Activated CD4-positive, alpha-beta T cell treated with anti-CD3 and anti-CD28 coated beads for 36 hours (primary cell): ENCODE measurements around the gene TCF3. TPM values are rescaled to one million over a fixed set of nuclear protein-coding genes. Genes with fewer than 3 reads are reported as not detected.

Experiments used
- ATAC-seq: fragments of 200-7000 bp; cut with Tn5 transposase; one replicate; pipeline ENCODE4 v1.10.0; 2021; ENCODE audit warnings: mild to moderate bottlenecking, moderate library complexity
- CTCF ChIA-PET: fragments of 350-600 bp; sonication (Branson Sonifier 250); formaldehyde crosslinking; loops from one replicate; lab custom pipeline; 2021; ENCODE audit warnings: antibody characterized with exemption; lab: Charles Lee
- POLR2A ChIA-PET: fragments of 350-600 bp; sonication (Branson Sonifier 250); formaldehyde crosslinking; loops from one replicate; lab custom pipeline; 2021; ENCODE audit warnings: antibody characterized with exemption, inconsistent platforms; lab: Charles Lee
- DNase-seq: peaks from one replicate; pipeline ENCODE4 v3.0.0-alpha.2; 2020
- H3K27ac Mint-ChIP-seq: one replicate; pipeline ENCODE4 v1.8.0; 2021; ENCODE audit warnings: mixed read lengths
- H3K27me3 Mint-ChIP-seq: one replicate; pipeline ENCODE4 v1.8.0; 2021; ENCODE audit warnings: mixed read lengths
- H3K36me3 Mint-ChIP-seq: one replicate; pipeline ENCODE4 v1.8.0; 2021; ENCODE audit warnings: low read depth, mixed read lengths
- H3K4me1 Mint-ChIP-seq: one replicate; pipeline ENCODE4 v1.8.0; 2021; ENCODE audit warnings: mixed read lengths
- H3K4me3 Mint-ChIP-seq: one replicate; pipeline ENCODE4 v1.8.0; 2021; ENCODE audit warnings: mild to moderate bottlenecking, moderate library complexity, mixed read lengths
- H3K9me3 Mint-ChIP-seq: one replicate; pipeline ENCODE4 v1.8.0; 2021; ENCODE audit warnings: low read depth, mixed read lengths
- intact Hi-C, 2 experiments: fragments of 100-400 bp; cut with DNase I in 1 of 2; cut with micrococcal nuclease in 1 of 2; formaldehyde crosslinking; loops; one replicate each; pipeline versions ENCODE4 v1.14.2 to v1.15.1; 2022 to 2024; cut with DNase I, micrococcal nuclease
- total RNA-seq, 2 experiments: library from RNA; stranded (reverse); gene quantifications; one replicate each; pipeline ENCODE4 v1.2.3, GENCODE V29; 2021

Gene TCF3
- total RNA-seq, 2 experiments from 2014 or later: 115 to 133 TPM

GRCh38 chr19:1606138-1606651 lies 46.2 kb downstream of the TCF3 start:
- no peak for ATAC-seq
- intact Hi-C loops: loop anchor here (1.0 to 5.0 kb wide), 4 partner anchors 47 to 161 kb away; no protein-coding TSS in a partner anchor

GRCh38 chr19:1605236-1606137 lies 46.9 kb downstream of the TCF3 start, which contains the start of gene UQCR11:
Gene UQCR11, minus strand, starts transcription at chr19:1605462. Its CDS starts 53 bp downstream, at chr19:1605409.
- CTCF ChIA-PET: interaction anchor here (0.6 to 1.3 kb wide), 6 partner anchors 13 to 514 kb away, joined by 3 to 6 read pairs (median 3); partner anchors contain the start of genes MBD3 and TCF3
- POLR2A ChIA-PET: interaction anchor here (0.6 to 1.2 kb wide), 2 partner anchors 13 to 49 kb away, joined by 10 read pairs; partner anchors contain the start of gene MBD3
- H3K36me3 Mint-ChIP-seq: peaks cover 29% of the 10 kb centered on the region
- peak within 1 kb of the TSS; percentile 97 for H3K4me3 Mint-ChIP-seq
- peaks cover 52% of the 10 kb centered on the region for H3K4me1 Mint-ChIP-seq
- peak; percentile 89 for ATAC-seq
- no peaks in the 10 kb centered on the region for H3K9me3 Mint-ChIP-seq
- peak; percentile 96 for DNase-seq
- peak within 1 kb of the TSS; percentile 99 for H3K27ac Mint-ChIP-seq
- intact Hi-C loops: loop anchor here (1.0 to 5.0 kb wide), 14 partner anchors 13 to 300 kb away; partner anchors contain the start of genes MBD3 (in 2 of the 2), ADAT3 (in 1 of the 2), ATP8B3 (in 1 of the 2) and C19orf25 (in 1 of the 2)
- H3K27me3 Mint-ChIP-seq: no peaks in the 10 kb centered on the region

More at GRCh38 chr19:1606138-1606651, 46.2 kb downstream of the TCF3 start:
- POLR2A ChIA-PET: interaction anchor here (0.6 to 1.2 kb wide), 2 partner anchors 13 to 48 kb away, joined by 10 read pairs; partner anchors contain the start of gene MBD3
- Mint-ChIP-seq H3K4me1 (peaks cover 57% of the 10 kb centered on the region), H3K36me3 (peaks cover 33% of the 10 kb centered on the region), H3K9me3 (no peaks in the 10 kb centered on the region), H3K27ac (peak overlapping the region; percentile 99), H3K4me3 (peak overlapping the region; percentile 97), H3K27me3 (no peaks in the 10 kb centered on the region)
- CTCF ChIA-PET: interaction anchor here (0.7 to 1.3 kb wide), 5 partner anchors 13 to 478 kb away, joined by 3 to 6 read pairs (median 3); partner anchors contain the start of gene MBD3
- DNase-seq: no peak

GRCh38 chr19:1602091-1602707 lies 50.2 kb downstream of the TCF3 start:
- H3K4me3 Mint-ChIP-seq: no peak overlapping the region
- no peaks in the 10 kb centered on the region for H3K9me3 Mint-ChIP-seq
- no peaks in the 10 kb centered on the region for H3K27me3 Mint-ChIP-seq
- ChIA-PET POLR2A (no interaction called here), CTCF (interaction anchor here (1.9 kb wide), 1 partner anchor 9 kb away, joined by 7 read pairs; the partner anchor contains the start of gene MBD3)
- H3K4me1 Mint-ChIP-seq: peaks cover 33% of the 10 kb centered on the region
- no peak overlapping the region for H3K27ac Mint-ChIP-seq
- ATAC-seq (no peak), DNase-seq (no peak)
- intact Hi-C loops: no loop called here
- H3K36me3 Mint-ChIP-seq: peaks cover 36% of the 10 kb centered on the region

- Mint-ChIP-seq H3K4me1 (peaks cover 30% of the 10 kb centered on the region), H3K4me3 (no peak overlapping the region), H3K27me3 (no peaks in the 10 kb centered on the region), H3K36me3 (peaks cover 36% of the 10 kb centered on the region), H3K27ac (no peak overlapping the region), H3K9me3 (no peaks in the 10 kb centered on the region)
- intact Hi-C loops: no loop called here
- DNase-seq: no peak
- ATAC-seq: no peak
- CTCF ChIA-PET: interaction anchor here (0.6 to 1.9 kb wide), 2 partner anchors 9 to 37 kb away, joined by 3 to 7 read pairs; partner anchors contain the start of gene MBD3
- POLR2A ChIA-PET: no interaction called here
Observed at GRCh38 chr19:1601613-1602064, 50.8 kb downstream of the TCF3 start.

GRCh38 chr19:1599460-1599846 lies 53.0 kb downstream of the TCF3 start:
- peaks cover 24% of the 10 kb centered on the region for H3K4me1 Mint-ChIP-seq
- intact Hi-C loops: no loop called here
- CTCF ChIA-PET: interaction anchor here (0.6 kb wide), 1 partner anchor 553 kb away, joined by 3 read pairs; no protein-coding TSS in a partner anchor
- no peaks in the 10 kb centered on the region for H3K9me3 Mint-ChIP-seq
- no peak for DNase-seq
- no peak for ATAC-seq
- H3K36me3 Mint-ChIP-seq: peaks cover 36% of the 10 kb centered on the region
- POLR2A ChIA-PET: no interaction called here
- H3K27ac Mint-ChIP-seq: no peak overlapping the region
- H3K4me3 Mint-ChIP-seq: no peak overlapping the region
- H3K27me3 Mint-ChIP-seq: no peaks in the 10 kb centered on the region

GRCh38 chr19:1598777-1599459 lies 53.5 kb downstream of the TCF3 start:
- peaks cover 31% of the 10 kb centered on the region for H3K36me3 Mint-ChIP-seq
- no peak overlapping the region for H3K27ac Mint-ChIP-seq
- no peak for ATAC-seq
- POLR2A ChIA-PET: no interaction called here
- intact Hi-C loops: no loop called here
- no peaks in the 10 kb centered on the region for H3K27me3 Mint-ChIP-seq
- H3K4me1 Mint-ChIP-seq: peaks cover 18% of the 10 kb centered on the region
- CTCF ChIA-PET: interaction anchor here (0.7 kb wide), 2 partner anchors 12 to 150 kb away, joined by 3 to 4 read pairs; no protein-coding TSS in a partner anchor
- H3K4me3 Mint-ChIP-seq: no peak overlapping the region
- no peaks in the 10 kb centered on the region for H3K9me3 Mint-ChIP-seq
- no peak for DNase-seq

GRCh38 chr19:1593501-1593772 lies 59.0 kb downstream of the TCF3 start:
- ChIA-PET CTCF (interaction anchor here (0.6 to 1.4 kb wide), 5 partner anchors 8 to 192 kb away, joined by 3 to 7 read pairs (median 4); no protein-coding TSS in a partner anchor), POLR2A (interaction anchor here (1.2 to 1.8 kb wide), 3 partner anchors 10 to 58 kb away, joined by 5 to 10 read pairs (median 8); partner anchors contain the start of gene UQCR11)
- Mint-ChIP-seq H3K4me1 (peaks cover 20% of the 10 kb centered on the region), H3K27ac (no peak overlapping the region), H3K27me3 (no peaks in the 10 kb centered on the region), H3K4me3 (peak overlapping the region; percentile 79), H3K36me3 (peaks cover 30% of the 10 kb centered on the region), H3K9me3 (no peaks in the 10 kb centered on the region)
- intact Hi-C loops: loop anchor here (2.0 to 5.0 kb wide), 5 partner anchors 59 to 319 kb away; partner anchors contain the start of genes C19orf25 (in 1 of the 2), FAM174C (in 1 of the 2), KLF16 (in 1 of the 2) and TCF3 (in 1 of the 2)
- DNase-seq (no peak), ATAC-seq (no peak)

GRCh38 chr19:1592755-1593500 lies 59.5 kb downstream of the TCF3 start, which contains the start of gene MBD3:
Gene MBD3, minus strand, starts transcription at chr19:1592865. Its CDS starts 234 bp downstream, at chr19:1592631.
- H3K36me3 Mint-ChIP-seq: peaks cover 30% of the 10 kb centered on the region
- no peaks in the 10 kb centered on the region for H3K27me3 Mint-ChIP-seq
- ATAC-seq: peak; percentile 85
- H3K9me3 Mint-ChIP-seq: no peaks in the 10 kb centered on the region
- peak within 1 kb of the TSS; percentile 94 for H3K4me3 Mint-ChIP-seq
- ChIA-PET CTCF (interaction anchor here (0.5 to 1.4 kb wide), 5 partner anchors 9 to 115 kb away, joined by 3 to 7 read pairs (median 3); no protein-coding TSS in a partner anchor), POLR2A (interaction anchor here (0.6 to 1.8 kb wide), 6 partner anchors 11 to 506 kb away, joined by 3 to 10 read pairs (median 4); partner anchors contain the start of gene UQCR11)
- peak within 1 kb of the TSS; percentile 93 for H3K27ac Mint-ChIP-seq
- H3K4me1 Mint-ChIP-seq: peaks cover 20% of the 10 kb centered on the region
- DNase-seq: peak; percentile 93
- intact Hi-C loops: loop anchor here (1.0 to 5.0 kb wide), 14 partner anchors 12 to 643 kb away; partner anchors contain the start of genes TCF3 (in 2 of the 2), UQCR11 (in 2 of the 2), ATP8B3 (in 1 of the 2) and C19orf25 (in 1 of the 2)

GRCh38 chr19:1592024-1592754 lies 60.2 kb downstream of the TCF3 start:
- Mint-ChIP-seq H3K36me3 (peaks cover 29% of the 10 kb centered on the region), H3K27ac (peak overlapping the region; percentile 93), H3K9me3 (no peaks in the 10 kb centered on the region), H3K4me3 (peak overlapping the region; percentile 94), H3K27me3 (no peaks in the 10 kb centered on the region), H3K4me1 (peaks cover 22% of the 10 kb centered on the region)
- ChIA-PET CTCF (interaction anchor here (0.5 to 1.4 kb wide), 3 partner anchors 14 to 85 kb away, joined by 3 to 4 read pairs (median 3); no protein-coding TSS in a partner anchor), POLR2A (interaction anchor here (0.6 to 1.8 kb wide), 6 partner anchors 11 to 60 kb away, joined by 3 to 10 read pairs (median 4); partner anchors contain the start of gene UQCR11)
- peak; percentile 92 for DNase-seq
- ATAC-seq: peak; percentile 86
- intact Hi-C loops: loop anchor here (1.0 to 5.0 kb wide), 14 partner anchors 13 to 644 kb away; partner anchors contain the start of genes TCF3 (in 2 of the 2), UQCR11 (in 2 of the 2), ATP8B3 (in 1 of the 2) and C19orf25 (in 1 of the 2)
